IPS-18a (cell line): ENCODE results near the gene OVOL2.
"Not testable (repeated sequence)": the region's sequence is repeated elsewhere in the genome, so short reads cannot be mapped to it uniquely, and the experiment has no call there.

Experiments used
- H3K27ac ChIP-seq: one replicate; pipeline ENCODE4 v1.5.1; 2013; ENCODE audit warnings: low read length
- H3K27me3 ChIP-seq: one replicate; pipeline ENCODE4 v1.6.1; 2013; ENCODE audit warnings: mild to moderate bottlenecking, low read length; ENCODE audit not compliant: control insufficient read depth, insufficient read depth
- H3K36me3 ChIP-seq: one replicate; pipeline ENCODE4 v1.6.1; 2013; ENCODE audit warnings: low read depth, low read length; ENCODE audit not compliant: control insufficient read depth
- H3K4me1 ChIP-seq: one replicate; pipeline ENCODE4 v1.6.1; 2013; ENCODE audit warnings: low read depth, low read length; ENCODE audit not compliant: control insufficient read depth
- H3K4me3 ChIP-seq: one replicate; pipeline ENCODE4 v1.5.1; 2013; ENCODE audit warnings: low read length
- H3K9ac ChIP-seq: one replicate; pipeline ENCODE4 v1.6.1; 2013; ENCODE audit warnings: mild to moderate bottlenecking, low read length, moderate library complexity
- H3K9me3 ChIP-seq: one replicate; pipeline ENCODE4 v1.6.1; 2013; ENCODE audit warnings: low read depth, low read length; ENCODE audit not compliant: control insufficient read depth

OVOL2 gene

GRCh38 chr20:18030020-18030419 is 27.7 kb downstream of the OVOL2 start:
- Histone ChIP-seq H3K9me3 (no peaks in the 10 kb centered on the region), H3K4me3 (no peak overlapping the region), H3K36me3 (no peaks in the 10 kb centered on the region), H3K4me1 (peaks cover 5% of the 10 kb centered on the region), H3K9ac (no peak overlapping the region), H3K27me3 (no peaks in the 10 kb centered on the region), H3K27ac (no peak overlapping the region)

- not testable (repeated sequence) for H3K36me3 ChIP-seq, H3K9me3 ChIP-seq, H3K4me1 ChIP-seq, H3K4me3 ChIP-seq, H3K27ac ChIP-seq, H3K9ac ChIP-seq, H3K27me3 ChIP-seq
These were observed 30.7 kb downstream of the OVOL2 start for GRCh38 chr20:18027011-18027410.

GRCh38 chr20:18024606-18025127 is 33.0 kb downstream of the OVOL2 start:
- H3K9me3 ChIP-seq: no peaks in the 10 kb centered on the region
- H3K4me3 ChIP-seq: no peak overlapping the region
- peaks cover 9% of the 10 kb centered on the region for H3K36me3 ChIP-seq
- H3K4me1 ChIP-seq: no peaks in the 10 kb centered on the region
- no peak overlapping the region for H3K9ac ChIP-seq
- no peaks in the 10 kb centered on the region for H3K27me3 ChIP-seq
- H3K27ac ChIP-seq: no peak overlapping the region

- Histone ChIP-seq H3K27ac (no peak overlapping the region), H3K9me3 (no peaks in the 10 kb centered on the region), H3K4me1 (no peaks in the 10 kb centered on the region), H3K27me3 (no peaks in the 10 kb centered on the region), H3K36me3 (peaks cover 9% of the 10 kb centered on the region), H3K9ac (no peak overlapping the region), H3K4me3 (no peak overlapping the region)
These were observed 36.8 kb downstream of the OVOL2 start for GRCh38 chr20:18020931-18021330.

GRCh38 chr20:18019068-18019467 is 38.6 kb downstream of the OVOL2 start:
- Histone ChIP-seq H3K27ac (no peak overlapping the region), H3K4me1 (no peaks in the 10 kb centered on the region), H3K9ac (no peak overlapping the region), H3K36me3 (peaks cover 7% of the 10 kb centered on the region), H3K9me3 (no peaks in the 10 kb centered on the region), H3K4me3 (no peak overlapping the region), H3K27me3 (no peaks in the 10 kb centered on the region)

- Histone ChIP-seq H3K27ac (no peak overlapping the region), H3K36me3 (peaks cover 6% of the 10 kb centered on the region), H3K4me1 (no peaks in the 10 kb centered on the region), H3K27me3 (no peaks in the 10 kb centered on the region), H3K9ac (no peak overlapping the region), H3K9me3 (no peaks in the 10 kb centered on the region), H3K4me3 (no peak overlapping the region)
These were observed 39.6 kb downstream of the OVOL2 start for GRCh38 chr20:18018100-18018499.

- no peaks in the 10 kb centered on the region for H3K4me1 ChIP-seq
- H3K27me3 ChIP-seq: no peaks in the 10 kb centered on the region
- no peak overlapping the region for H3K27ac ChIP-seq
- H3K36me3 ChIP-seq: no peaks in the 10 kb centered on the region
- H3K9me3 ChIP-seq: no peaks in the 10 kb centered on the region
- H3K4me3 ChIP-seq: no peak overlapping the region
- no peak overlapping the region for H3K9ac ChIP-seq
These were observed 40.9 kb downstream of the OVOL2 start for GRCh38 chr20:18016772-18017171.

- Histone ChIP-seq H3K36me3 (no peaks in the 10 kb centered on the region), H3K4me3 (no peak overlapping the region)
These were observed 43.3 kb downstream of the OVOL2 start for GRCh38 chr20:18014411-18014810.

GRCh38 chr20:18012901-18013300 is 44.8 kb downstream of the OVOL2 start:
- Histone ChIP-seq H3K9me3 (no peaks in the 10 kb centered on the region), H3K36me3 (no peaks in the 10 kb centered on the region), H3K27me3 (no peaks in the 10 kb centered on the region), H3K4me1 (no peaks in the 10 kb centered on the region), H3K4me3 (no peak overlapping the region), H3K27ac (no peak overlapping the region), H3K9ac (no peak overlapping the region)

More at GRCh38 chr20:18014411-18014810, 43.3 kb downstream of the OVOL2 start:
- Histone ChIP-seq H3K4me1 (no peaks in the 10 kb centered on the region), H3K27me3 (no peaks in the 10 kb centered on the region), H3K27ac (no peak overlapping the region), H3K9ac (no peak overlapping the region), H3K9me3 (no peaks in the 10 kb centered on the region)

- Histone ChIP-seq H3K9ac (no peak overlapping the region), H3K4me3 (no peak overlapping the region), H3K4me1 (no peaks in the 10 kb centered on the region), H3K27ac (no peak overlapping the region), H3K9me3 (no peaks in the 10 kb centered on the region), H3K36me3 (no peaks in the 10 kb centered on the region), H3K27me3 (no peaks in the 10 kb centered on the region)
These were observed 45.6 kb downstream of the OVOL2 start for GRCh38 chr20:18011951-18012645.

GRCh38 chr20:18011482-18011881 is 46.2 kb downstream of the OVOL2 start:
- Histone ChIP-seq H3K36me3 (no peaks in the 10 kb centered on the region), H3K9ac (no peak overlapping the region), H3K27ac (no peak overlapping the region), H3K4me1 (no peaks in the 10 kb centered on the region), H3K4me3 (no peak overlapping the region), H3K9me3 (no peaks in the 10 kb centered on the region), H3K27me3 (no peaks in the 10 kb centered on the region)

GRCh38 chr20:18009116-18009515 is 48.6 kb downstream of the OVOL2 start:
- H3K4me1 ChIP-seq: peaks cover 18% of the 10 kb centered on the region
- H3K9me3 ChIP-seq: no peaks in the 10 kb centered on the region
- H3K9ac ChIP-seq: no peak overlapping the region
- no peaks in the 10 kb centered on the region for H3K36me3 ChIP-seq
- no peaks in the 10 kb centered on the region for H3K27me3 ChIP-seq
- no peak overlapping the region for H3K27ac ChIP-seq
- no peak overlapping the region for H3K4me3 ChIP-seq
